Stimulated activated CD8-positive, alpha-beta memory T cell treated with anti-CD3 and anti-CD28 coated beads, Interleukin-7, amount 100 ng/mL, for 1 hour (primary cell): ENCODE results near the gene EDEM1.

Experiments used
- DNase-seq, 2 donors: peaks; one replicate each; pipeline ENCODE4 v3.0.0-alpha.2; 2020; ENCODE audit warnings: low read depth in 2 of 2

The EDEM1 gene

GRCh38 chr3:5198986-5199731 lies 11.7 kb downstream of the EDEM1 start:
- no peak for DNase-seq

GRCh38 chr3:5201536-5201935 lies 14.0 kb downstream of the EDEM1 start:
- DNase-seq: no peak

- no peak for DNase-seq
Measured at GRCh38 chr3:5202222-5202621, 14.7 kb downstream of the EDEM1 start.

- no peak for DNase-seq
Measured at GRCh38 chr3:5205165-5205941, 17.8 kb downstream of the EDEM1 start.

GRCh38 chr3:5210926-5211325 lies 23.4 kb downstream of the EDEM1 start:
- DNase-seq: no peak

GRCh38 chr3:5212628-5213573 lies 25.4 kb downstream of the EDEM1 start:
- DNase-seq: no peak

- DNase-seq: no peak
Measured at GRCh38 chr3:5213574-5213966, 26.1 kb downstream of the EDEM1 start.

GRCh38 chr3:5214352-5214751 lies 26.8 kb downstream of the EDEM1 start:
- DNase-seq: no peak

- DNase-seq: no peak
Measured at GRCh38 chr3:5217824-5218595, 30.5 kb downstream of the EDEM1 start.

- DNase-seq: no peak
Measured at GRCh38 chr3:5218815-5219214, 31.3 kb downstream of the EDEM1 start.

GRCh38 chr3:5219216-5219615 lies 31.7 kb downstream of the EDEM1 start:
- no peak for DNase-seq

- DNase-seq: no peak
Measured at GRCh38 chr3:5220193-5220592, 32.7 kb downstream of the EDEM1 start.

GRCh38 chr3:5220667-5221431 lies 33.3 kb downstream of the EDEM1 start:
- DNase-seq: no peak

- no peak for DNase-seq
Measured at GRCh38 chr3:5221701-5222100, 34.2 kb downstream of the EDEM1 start.

GRCh38 chr3:5222283-5223005 lies 34.9 kb downstream of the EDEM1 start:
- no peak for DNase-seq

GRCh38 chr3:5226783-5227182 lies 39.3 kb downstream of the EDEM1 start:
- DNase-seq: no peak

GRCh38 chr3:5227812-5228211 lies 40.3 kb downstream of the EDEM1 start:
- DNase-seq: no peak

GRCh38 chr3:5229414-5229813 lies 41.9 kb downstream of the EDEM1 start:
- no peak for DNase-seq

- DNase-seq: no peak
Measured at GRCh38 chr3:5231074-5231473, 43.6 kb downstream of the EDEM1 start.

- DNase-seq: no peak
Measured at GRCh38 chr3:5231487-5231886, 44.0 kb downstream of the EDEM1 start.
